ENCODE results near the gene ZNF574. TPM values are rescaled to one million over a fixed set of nuclear protein-coding genes. Genes with fewer than 3 reads are reported as not detected.

ZNF574 gene
- total and polyA plus RNA-seq, 2 of the 8 experiments (the other 6 are each of a cell fraction or from before 2014, with no cell fraction given) = 27.0 to 38.8 TPM

GRCh38 chr19:42042455-42043170, 33.4 kb upstream of the ZNF574 start (continued):
- no peak for TF ChIP-seq CHD7 (IDR thresholded peaks at IDR 0.05; ENCODE audit: insufficient replicate concordance, low read length)
- no peak for TF ChIP-seq BCL11A (IDR thresholded peaks at IDR 0.05; ENCODE audit: low read depth in 2 of 2, low read length in 2 of 2)
- TF ChIP-seq SAP30 (IDR thresholded peaks at IDR 0.05; ENCODE audit: insufficient read depth, insufficient replicate concordance, low read length) = no peak
- TF ChIP-seq RBBP5 (IDR thresholded peaks at IDR 0.05; ENCODE audit: borderline replicate concordance, low read depth, low read length) = no peak
- no peak for TF ChIP-seq EZH2 (IDR thresholded peaks at IDR 0.05; ENCODE audit: low read depth, low read length, severe bottlenecking)
- TF ChIP-seq, protein P1, sequence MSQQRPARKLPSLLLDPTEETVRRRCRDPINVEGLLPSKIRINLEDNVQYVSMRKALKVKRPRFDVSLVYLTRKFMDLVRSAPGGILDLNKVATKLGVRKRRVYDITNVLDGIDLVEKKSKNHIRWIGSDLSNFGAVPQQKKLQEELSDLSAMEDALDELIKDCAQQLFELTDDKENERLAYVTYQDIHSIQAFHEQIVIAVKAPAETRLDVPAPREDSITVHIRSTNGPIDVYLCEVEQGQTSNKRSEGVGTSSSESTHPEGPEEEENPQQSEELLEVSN (IDR thresholded peaks at IDR 0.05) = no peak
- no peak for TF ChIP-seq SIRT6 (IDR thresholded peaks at IDR 0.05; ENCODE audit: low read length)
- no peak for TF ChIP-seq FOSL1 (IDR thresholded peaks at IDR 0.05; ENCODE audit: insufficient read depth, low read depth, low read length)
